K562 (cell line): ENCODE data around the gene GPR162. TPM values are rescaled to one million over a fixed set of nuclear protein-coding genes. Genes with fewer than 3 reads are reported as not detected.
A peak's percentile ranks its signal among the peaks of the same experiment; 100 is the strongest.

Experiments used
- JUN ChIP-seq, 2 experiments: sonication (generic) in 1 of 2; formaldehyde crosslinking in 1 of 2; IDR thresholded peaks; 2 replicates each; pipeline versions ENCODE4 v1.6.1 to v1.8.0; 2012 to 2022; ENCODE audit warnings: borderline replicate concordance in 2 of 2, mild to moderate bottlenecking in 2 of 2, improper control_type of control experiment in 1 of 2, low read depth in 1 of 2, low read length in 1 of 2, missing genetic modification reagents in 1 of 2
- KDM5B ChIP-seq: fragments of 200-600 bp; sonication (generic); IDR thresholded peaks from 2 replicates; pipeline ENCODE4 v1.6.1; 2012; ENCODE audit warnings: low read depth, mild to moderate bottlenecking, moderate library complexity, low read length, control low read depth, inconsistent platforms; ENCODE audit not compliant: insufficient replicate concordance
- NEUROD1 ChIP-seq: fragments of 150-350 bp; IDR thresholded peaks from 2 replicates; pipeline ENCODE4 v1.6.1; 2014; ENCODE audit warnings: borderline replicate concordance, low read length, low read depth; ENCODE audit not compliant: partially characterized antibody
- NR2F6 ChIP-seq: fragments of 450-650 bp; formaldehyde crosslinking; IDR thresholded peaks from 2 replicates; pipeline ENCODE4 v1.4.0; 2020; ENCODE audit warnings: mild to moderate bottlenecking
- SMARCB1 ChIP-seq: IDR thresholded peaks from 2 replicates; pipeline ENCODE4 v1.6.1; 2011; ENCODE audit warnings: improper control_type of control experiment, low read depth; ENCODE audit not compliant: insufficient read length
- polyA plus RNA-seq, 8 experiments: library from polyadenylated mRNA; depleted of rRNA in 4 of 8; stranded (reverse) in 5 of 8; unstranded in 3 of 8; fragments of >200 nt; fragmentation: Nextera tagmentation in 2 of 8; fragmentation: Illumina TruSeq in 1 of 8; extraction: Ambion mirVana in 2 of 8; extraction: Trizol in 1 of 8; gene quantifications; 2 replicates each; pipeline versions ENCODE4 v1.2.1 to v1.2.3, GENCODE V29; 2011 to 2014; ENCODE audit warnings: inconsistent platforms in 1 of 8, missing spikeins in 1 of 8
- total RNA-seq, 7 experiments: library from RNA; depleted of rRNA in 6 of 7; stranded (reverse); fragments of >200 nt in 6 of 7; fragmentation: Illumina TruSeq in 2 of 7; extraction: Trizol in 2 of 7; gene quantifications; 2 replicates each; pipeline versions ENCODE4 v1.2.1 to v1.2.3, GENCODE V29; 2011 to 2021; ENCODE audit warnings: low replicate concordance in 1 of 7
- TF ChIP-seq, protein P1 (sequence below), 2 experiments: fragments of 450-650 bp in 1 of 2; IDR thresholded peaks; 2 replicates each; pipeline ENCODE4 v1.6.1; 2011 to 2017; ENCODE audit warnings: low read depth in 2 of 2, antibody characterized with exemption in 1 of 2, borderline replicate concordance in 1 of 2, low read length in 1 of 2, mild to moderate bottlenecking in 1 of 2, mixed read lengths in 1 of 2; ENCODE audit not compliant: control insufficient read depth in 1 of 2
- TF ChIP-seq, protein P2 (sequence below): sonication (generic); formaldehyde crosslinking; IDR thresholded peaks from 2 replicates; pipeline ENCODE4 v1.9.0; 2022; ENCODE audit warnings: mild to moderate bottlenecking, missing genetic modification reagents
- TF ChIP-seq, protein P3 (sequence below): sonication (generic); formaldehyde crosslinking; IDR thresholded peaks from 2 replicates; pipeline ENCODE4 v1.8.0; 2023; ENCODE audit warnings: mild to moderate bottlenecking, missing genetic modification reagents
- TF ChIP-seq, protein P4 (sequence below): fragments of 450-650 bp; IDR thresholded peaks from 2 replicates; pipeline ENCODE4 v1.6.1; 2018; ENCODE audit warnings: mild to moderate bottlenecking, low read depth; ENCODE audit not compliant: partially characterized antibody
- TF ChIP-seq, protein P5 (sequence below): sonication (generic); formaldehyde crosslinking; IDR thresholded peaks from 2 replicates; pipeline ENCODE4 v1.8.0; 2022; ENCODE audit warnings: mild to moderate bottlenecking, missing genetic modification reagents

GPR162 gene
- total and polyA plus RNA-seq, 9 of the 15 experiments (the other 6 are each of a cell fraction or from before 2014, with no cell fraction given), result 0.65 to 1.8 (median 1.1) TPM; not detected in 2

GRCh38 chr12:6851921-6852650 is 30.5 kb downstream of the GPR162 start, which contains the start of gene USP5 (continued):
- TF ChIP-seq, protein P1, sequence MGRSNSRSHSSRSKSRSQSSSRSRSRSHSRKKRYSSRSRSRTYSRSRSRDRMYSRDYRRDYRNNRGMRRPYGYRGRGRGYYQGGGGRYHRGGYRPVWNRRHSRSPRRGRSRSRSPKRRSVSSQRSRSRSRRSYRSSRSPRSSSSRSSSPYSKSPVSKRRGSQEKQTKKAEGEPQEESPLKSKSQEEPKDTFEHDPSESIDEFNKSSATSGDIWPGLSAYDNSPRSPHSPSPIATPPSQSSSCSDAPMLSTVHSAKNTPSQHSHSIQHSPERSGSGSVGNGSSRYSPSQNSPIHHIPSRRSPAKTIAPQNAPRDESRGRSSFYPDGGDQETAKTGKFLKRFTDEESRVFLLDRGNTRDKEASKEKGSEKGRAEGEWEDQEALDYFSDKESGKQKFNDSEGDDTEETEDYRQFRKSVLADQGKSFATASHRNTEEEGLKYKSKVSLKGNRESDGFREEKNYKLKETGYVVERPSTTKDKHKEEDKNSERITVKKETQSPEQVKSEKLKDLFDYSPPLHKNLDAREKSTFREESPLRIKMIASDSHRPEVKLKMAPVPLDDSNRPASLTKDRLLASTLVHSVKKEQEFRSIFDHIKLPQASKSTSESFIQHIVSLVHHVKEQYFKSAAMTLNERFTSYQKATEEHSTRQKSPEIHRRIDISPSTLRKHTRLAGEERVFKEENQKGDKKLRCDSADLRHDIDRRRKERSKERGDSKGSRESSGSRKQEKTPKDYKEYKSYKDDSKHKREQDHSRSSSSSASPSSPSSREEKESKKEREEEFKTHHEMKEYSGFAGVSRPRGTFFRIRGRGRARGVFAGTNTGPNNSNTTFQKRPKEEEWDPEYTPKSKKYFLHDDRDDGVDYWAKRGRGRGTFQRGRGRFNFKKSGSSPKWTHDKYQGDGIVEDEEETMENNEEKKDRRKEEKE (IDR thresholded peaks at IDR 0.05; ENCODE audit: borderline replicate concordance in 1 of 2, control insufficient read depth in 1 of 2, low read depth in 2 of 2, low read length in 1 of 2), result peak in 1 of 2 experiments; percentile 96; a peak in 1 of 4 replicates
- TF ChIP-seq KDM5B (peak; percentile 26), SMARCB1 (no peak), NR2F6 (CRISPR knock-in tag) (no peak), JUN (IDR thresholded peaks at IDR 0.05; ENCODE audit: borderline replicate concordance, low read depth, low read length) (no peak), JUN (CRISPR knock-in tag; IDR thresholded peaks at IDR 0.05; ENCODE audit: borderline replicate concordance) (no peak), NEUROD1 (peak; percentile 66)
- TF ChIP-seq, protein P2, sequence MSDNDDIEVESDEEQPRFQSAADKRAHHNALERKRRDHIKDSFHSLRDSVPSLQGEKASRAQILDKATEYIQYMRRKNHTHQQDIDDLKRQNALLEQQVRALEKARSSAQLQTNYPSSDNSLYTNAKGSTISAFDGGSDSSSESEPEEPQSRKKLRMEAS (CRISPR knock-in tag), result peak; percentile 75
- TF ChIP-seq, protein P3, sequence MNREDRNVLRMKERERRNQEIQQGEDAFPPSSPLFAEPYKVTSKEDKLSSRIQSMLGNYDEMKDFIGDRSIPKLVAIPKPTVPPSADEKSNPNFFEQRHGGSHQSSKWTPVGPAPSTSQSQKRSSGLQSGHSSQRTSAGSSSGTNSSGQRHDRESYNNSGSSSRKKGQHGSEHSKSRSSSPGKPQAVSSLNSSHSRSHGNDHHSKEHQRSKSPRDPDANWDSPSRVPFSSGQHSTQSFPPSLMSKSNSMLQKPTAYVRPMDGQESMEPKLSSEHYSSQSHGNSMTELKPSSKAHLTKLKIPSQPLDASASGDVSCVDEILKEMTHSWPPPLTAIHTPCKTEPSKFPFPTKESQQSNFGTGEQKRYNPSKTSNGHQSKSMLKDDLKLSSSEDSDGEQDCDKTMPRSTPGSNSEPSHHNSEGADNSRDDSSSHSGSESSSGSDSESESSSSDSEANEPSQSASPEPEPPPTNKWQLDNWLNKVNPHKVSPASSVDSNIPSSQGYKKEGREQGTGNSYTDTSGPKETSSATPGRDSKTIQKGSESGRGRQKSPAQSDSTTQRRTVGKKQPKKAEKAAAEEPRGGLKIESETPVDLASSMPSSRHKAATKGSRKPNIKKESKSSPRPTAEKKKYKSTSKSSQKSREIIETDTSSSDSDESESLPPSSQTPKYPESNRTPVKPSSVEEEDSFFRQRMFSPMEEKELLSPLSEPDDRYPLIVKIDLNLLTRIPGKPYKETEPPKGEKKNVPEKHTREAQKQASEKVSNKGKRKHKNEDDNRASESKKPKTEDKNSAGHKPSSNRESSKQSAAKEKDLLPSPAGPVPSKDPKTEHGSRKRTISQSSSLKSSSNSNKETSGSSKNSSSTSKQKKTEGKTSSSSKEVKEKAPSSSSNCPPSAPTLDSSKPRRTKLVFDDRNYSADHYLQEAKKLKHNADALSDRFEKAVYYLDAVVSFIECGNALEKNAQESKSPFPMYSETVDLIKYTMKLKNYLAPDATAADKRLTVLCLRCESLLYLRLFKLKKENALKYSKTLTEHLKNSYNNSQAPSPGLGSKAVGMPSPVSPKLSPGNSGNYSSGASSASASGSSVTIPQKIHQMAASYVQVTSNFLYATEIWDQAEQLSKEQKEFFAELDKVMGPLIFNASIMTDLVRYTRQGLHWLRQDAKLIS (CRISPR knock-in tag), result no peak
- TF ChIP-seq, protein P4, sequence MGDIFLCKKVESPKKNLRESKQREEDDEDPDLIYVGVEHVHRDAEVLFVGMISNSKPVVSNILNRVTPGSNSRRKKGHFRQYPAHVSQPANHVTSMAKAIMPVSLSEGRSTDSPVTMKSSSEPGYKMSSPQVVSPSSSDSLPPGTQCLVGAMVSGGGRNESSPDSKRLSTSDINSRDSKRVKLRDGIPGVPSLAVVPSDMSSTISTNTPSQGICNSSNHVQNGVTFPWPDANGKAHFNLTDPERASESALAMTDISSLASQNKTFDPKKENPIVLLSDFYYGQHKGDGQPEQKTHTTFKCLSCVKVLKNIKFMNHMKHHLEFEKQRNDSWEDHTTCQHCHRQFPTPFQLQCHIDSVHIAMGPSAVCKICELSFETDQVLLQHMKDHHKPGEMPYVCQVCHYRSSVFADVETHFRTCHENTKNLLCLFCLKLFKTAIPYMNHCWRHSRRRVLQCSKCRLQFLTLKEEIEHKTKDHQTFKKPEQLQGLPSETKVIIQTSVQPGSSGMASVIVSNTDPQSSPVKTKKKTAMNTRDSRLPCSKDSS, result no peak
- TF ChIP-seq, protein P5, sequence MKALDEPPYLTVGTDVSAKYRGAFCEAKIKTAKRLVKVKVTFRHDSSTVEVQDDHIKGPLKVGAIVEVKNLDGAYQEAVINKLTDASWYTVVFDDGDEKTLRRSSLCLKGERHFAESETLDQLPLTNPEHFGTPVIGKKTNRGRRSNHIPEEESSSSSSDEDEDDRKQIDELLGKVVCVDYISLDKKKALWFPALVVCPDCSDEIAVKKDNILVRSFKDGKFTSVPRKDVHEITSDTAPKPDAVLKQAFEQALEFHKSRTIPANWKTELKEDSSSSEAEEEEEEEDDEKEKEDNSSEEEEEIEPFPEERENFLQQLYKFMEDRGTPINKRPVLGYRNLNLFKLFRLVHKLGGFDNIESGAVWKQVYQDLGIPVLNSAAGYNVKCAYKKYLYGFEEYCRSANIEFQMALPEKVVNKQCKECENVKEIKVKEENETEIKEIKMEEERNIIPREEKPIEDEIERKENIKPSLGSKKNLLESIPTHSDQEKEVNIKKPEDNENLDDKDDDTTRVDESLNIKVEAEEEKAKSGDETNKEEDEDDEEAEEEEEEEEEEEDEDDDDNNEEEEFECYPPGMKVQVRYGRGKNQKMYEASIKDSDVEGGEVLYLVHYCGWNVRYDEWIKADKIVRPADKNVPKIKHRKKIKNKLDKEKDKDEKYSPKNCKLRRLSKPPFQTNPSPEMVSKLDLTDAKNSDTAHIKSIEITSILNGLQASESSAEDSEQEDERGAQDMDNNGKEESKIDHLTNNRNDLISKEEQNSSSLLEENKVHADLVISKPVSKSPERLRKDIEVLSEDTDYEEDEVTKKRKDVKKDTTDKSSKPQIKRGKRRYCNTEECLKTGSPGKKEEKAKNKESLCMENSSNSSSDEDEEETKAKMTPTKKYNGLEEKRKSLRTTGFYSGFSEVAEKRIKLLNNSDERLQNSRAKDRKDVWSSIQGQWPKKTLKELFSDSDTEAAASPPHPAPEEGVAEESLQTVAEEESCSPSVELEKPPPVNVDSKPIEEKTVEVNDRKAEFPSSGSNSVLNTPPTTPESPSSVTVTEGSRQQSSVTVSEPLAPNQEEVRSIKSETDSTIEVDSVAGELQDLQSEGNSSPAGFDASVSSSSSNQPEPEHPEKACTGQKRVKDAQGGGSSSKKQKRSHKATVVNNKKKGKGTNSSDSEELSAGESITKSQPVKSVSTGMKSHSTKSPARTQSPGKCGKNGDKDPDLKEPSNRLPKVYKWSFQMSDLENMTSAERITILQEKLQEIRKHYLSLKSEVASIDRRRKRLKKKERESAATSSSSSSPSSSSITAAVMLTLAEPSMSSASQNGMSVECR (CRISPR knock-in tag), result peak; percentile 78; the same call in 1 of the 2 replicates
